Psoas muscle (tissue), 8 donors: Measurements from ENCODE around the gene JOSD1. TPM values are rescaled to one million over a fixed set of nuclear protein-coding genes. Genes with fewer than 3 reads are reported as not detected.

Experiments
- ATAC-seq, 4 donors: fragments of 200-7000 bp; cut with Tn5 transposase; one replicate each; pipeline ENCODE4 v1.9.1; 2020; ENCODE audit warnings: moderate library complexity in 3 of 4, mild to moderate bottlenecking in 2 of 4
- DNase-seq, 2 donors: peaks; one replicate each; pipeline ENCODE4 v3.0.0-alpha.2; 2020
- H3K27ac ChIP-seq: fragments of 200-600 bp; one replicate; pipeline ENCODE4 v1.8.0; 2022
- H3K27me3 ChIP-seq, 3 donors: fragments of 200-600 bp in 1 of 3; one replicate each; pipeline versions ENCODE4 v1.6.1 to v1.8.0; 2013 to 2022; ENCODE audit warnings: low read length in 2 of 3, mild to moderate bottlenecking in 2 of 3, moderate library complexity in 1 of 3; ENCODE audit not compliant: insufficient read depth in 3 of 3
- H3K36me3 ChIP-seq, 2 donors: fragments of 200-600 bp in 1 of 2; one replicate each; pipeline versions ENCODE4 v1.6.1 to v1.8.0; 2013 to 2022; ENCODE audit warnings: low read depth in 1 of 2, mild to moderate bottlenecking in 1 of 2, moderate library complexity in 1 of 2; ENCODE audit not compliant: insufficient read depth in 1 of 2
- H3K4me1 ChIP-seq: fragments of 200-600 bp; one replicate; pipeline ENCODE4 v1.8.0; 2022
- H3K4me3 ChIP-seq: fragments of 200-600 bp; one replicate; pipeline ENCODE4 v1.8.0; 2022; ENCODE audit warnings: mild to moderate bottlenecking
- H3K9me3 ChIP-seq: fragments of 200-600 bp; one replicate; pipeline ENCODE4 v1.8.0; 2022
- WGBS, 3 donors: extraction: QIAGEN DNeasy Blood & Tissue Kit; methylation state at CpG; one replicate each; pipeline versions ENCODE4 v1.1.6 to v1.1.7; 2013; 5-methylcytosine and 5-hydroxymethylcytosine counted together
- intact Hi-C, 2 donors: fragments of 100-400 bp; cut with DNase I; formaldehyde crosslinking; loops; one replicate each; pipeline versions ENCODE4 v1.11.0 to v1.14.2; 2022
- long read RNA-seq, 2 donors: library from polyadenylated mRNA; unstranded; transcript quantifications; one replicate each; pipeline ENCODE4 v2.0.0, GENCODE V29; 2021
- polyA plus RNA-seq, 3 donors: library from polyadenylated mRNA; stranded (reverse); fragments of 200-250 nt; gene quantifications; one replicate each; pipeline ENCODE4 v1.2.3, GENCODE V29; 2013
- total RNA-seq, 4 donors: library from RNA; stranded (reverse); fragmentation: NEBNext Ultra II Directional in 2 of 4; extraction: Animal tissue kit (Norgen Biotek cat#: 25700) in 2 of 4; gene quantifications; one replicate each; pipeline versions ENCODE4 v1.2.1 to v1.2.4, GENCODE V29; 2021 to 2023
- TF ChIP-seq, protein P1 (sequence below): fragments of 200-600 bp; IDR thresholded peaks from one replicate; pipeline ENCODE4 v1.8.0; 2022; ENCODE audit warnings: antibody characterized with exemption
- donor health status: healthy with polysubstance abuse.
- donor health status: DM: no; HTN: no; CAD: no; lungs with moderate emphysema.
- donor health status: Bipolar disorder and iron deficiency.
- donor health status: healthy.
- donor health status: DM: yes; HTN: yes; CAD: no.
- donor health status: DM: no; HTN: no; CAD: no.
- donor health status: DM: no; HTN: no; CAD: no.
- donor health status: DM: yes; HTN: yes; CAD: no.

The JOSD1 gene
- 10 to 100 TPM; 16.7 to 27.6 (median 24.4) TPM for total RNA-seq
- 10 to 100 TPM; 14.3 to 58.5 (median 37.5) TPM for polyA plus RNA-seq
- long read RNA-seq, donor 1, transcript JOSD1-207 (2 exons, 467 nt), result major isoform, 16 of 25 reads
- long read RNA-seq, donor 1, partial matches to known transcripts, result 0 of 25 reads
- long read RNA-seq, donor 1, other reads (novel, unspliced or antisense), result 8 of 25 reads
- long read RNA-seq, donor 2, transcript JOSD1-207 (2 exons, 467 nt), result major isoform, 34 of 44 reads
- long read RNA-seq, donor 2, partial matches to known transcripts, result 2 of 44 reads
- long read RNA-seq, donor 2, other reads (novel, unspliced or antisense), result 6 of 44 reads

DNA sequence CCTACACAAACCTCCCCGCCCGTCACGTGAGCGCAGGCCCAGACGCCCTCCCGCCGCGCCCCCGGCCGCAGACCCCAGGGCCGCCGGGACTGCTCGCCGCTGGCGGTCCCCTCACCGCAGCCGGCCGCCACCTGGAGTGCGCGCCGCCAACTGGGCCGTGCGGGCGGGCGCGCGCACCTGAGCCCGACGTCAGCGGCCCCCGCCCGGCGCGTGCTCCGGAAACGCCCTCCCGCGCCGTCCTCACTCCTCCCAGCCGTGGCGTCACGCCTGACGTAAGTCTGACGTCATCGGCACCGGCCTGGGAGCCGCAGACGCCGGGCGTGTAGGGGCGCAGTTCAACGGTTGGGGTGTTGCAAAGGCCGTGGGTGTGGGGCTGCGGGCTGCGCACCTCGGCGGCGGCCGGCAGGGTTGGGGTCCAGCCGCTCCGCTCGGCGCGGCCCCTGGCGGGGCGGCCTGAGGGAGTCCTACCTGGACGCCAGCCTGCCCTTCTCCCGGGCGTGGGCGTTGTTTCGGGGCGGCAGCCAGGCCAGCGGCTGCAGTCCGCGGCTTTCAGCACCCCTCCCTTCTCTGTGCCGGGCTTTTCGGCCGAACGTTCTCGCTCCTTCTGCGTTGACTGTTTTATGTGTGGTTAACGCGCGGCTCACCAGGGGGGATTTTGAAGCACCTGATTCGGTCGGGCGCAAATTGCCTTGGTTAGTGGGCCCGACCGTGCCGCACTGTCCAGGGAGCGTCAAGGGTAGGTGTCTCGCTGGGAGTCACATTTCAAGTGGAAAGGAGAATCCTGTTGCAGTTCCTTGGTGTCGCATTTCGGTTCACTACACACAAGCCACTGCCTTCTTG is at the start of gene JOSD1:
TSS of gene JOSD1 (minus strand) at position 155 of the 840 bp plus-strand sequence. CDS start 956 bp downstream, outside the sequence.
- H3K36me3 ChIP-seq, result peaks cover 4 to 21% of the 10 kb centered on the region in 2 donors
- 1% methylated on average over 55 to 94 of the region's 94 CpGs for WGBS, 3 donors
- peak within 1 kb of the TSS; percentile 98 for H3K27ac ChIP-seq
- peaks cover 52% of the 10 kb centered on the region for H3K4me1 ChIP-seq
- DNase-seq, result peak; percentile 95 to 97
- H3K27me3 ChIP-seq, result no peaks in the 10 kb centered on the region
- H3K4me3 ChIP-seq, result peak within 1 kb of the TSS; percentile 94
- intact Hi-C loops, result no loop called here
- H3K9me3 ChIP-seq, result no peaks in the 10 kb centered on the region
- TF ChIP-seq, protein P1, sequence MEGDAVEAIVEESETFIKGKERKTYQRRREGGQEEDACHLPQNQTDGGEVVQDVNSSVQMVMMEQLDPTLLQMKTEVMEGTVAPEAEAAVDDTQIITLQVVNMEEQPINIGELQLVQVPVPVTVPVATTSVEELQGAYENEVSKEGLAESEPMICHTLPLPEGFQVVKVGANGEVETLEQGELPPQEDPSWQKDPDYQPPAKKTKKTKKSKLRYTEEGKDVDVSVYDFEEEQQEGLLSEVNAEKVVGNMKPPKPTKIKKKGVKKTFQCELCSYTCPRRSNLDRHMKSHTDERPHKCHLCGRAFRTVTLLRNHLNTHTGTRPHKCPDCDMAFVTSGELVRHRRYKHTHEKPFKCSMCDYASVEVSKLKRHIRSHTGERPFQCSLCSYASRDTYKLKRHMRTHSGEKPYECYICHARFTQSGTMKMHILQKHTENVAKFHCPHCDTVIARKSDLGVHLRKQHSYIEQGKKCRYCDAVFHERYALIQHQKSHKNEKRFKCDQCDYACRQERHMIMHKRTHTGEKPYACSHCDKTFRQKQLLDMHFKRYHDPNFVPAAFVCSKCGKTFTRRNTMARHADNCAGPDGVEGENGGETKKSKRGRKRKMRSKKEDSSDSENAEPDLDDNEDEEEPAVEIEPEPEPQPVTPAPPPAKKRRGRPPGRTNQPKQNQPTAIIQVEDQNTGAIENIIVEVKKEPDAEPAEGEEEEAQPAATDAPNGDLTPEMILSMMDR, result no peak
- peak; percentile 67 to 71 (median 69) for ATAC-seq

DNA sequence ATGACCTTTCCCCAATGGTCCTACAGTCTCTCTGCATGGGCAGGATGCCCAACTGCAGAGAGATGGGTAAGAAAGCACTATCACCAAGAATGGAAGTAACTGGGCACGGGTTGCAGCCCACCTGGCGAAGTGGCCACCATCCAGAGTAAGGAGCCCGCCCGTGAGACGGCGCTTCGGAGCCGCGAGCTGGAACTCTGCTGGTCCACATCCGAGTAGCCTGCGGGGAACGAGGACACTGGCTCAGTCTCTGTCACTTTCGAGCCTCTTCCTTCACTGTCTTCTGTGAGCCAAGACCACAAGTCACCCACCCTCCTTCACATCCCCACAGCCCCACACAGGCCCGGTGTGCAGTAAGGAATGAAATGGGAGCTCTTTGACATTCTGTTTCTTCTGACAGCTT is 49.4 kb upstream of the JOSD1 start:
- Histone ChIP-seq H3K27me3 (no peaks in the 10 kb centered on the region), H3K4me1 (peaks cover 45% of the 10 kb centered on the region), H3K27ac (peak overlapping the region; percentile 97), H3K4me3 (no peak overlapping the region), H3K9me3 (no peaks in the 10 kb centered on the region), H3K36me3 (peaks cover 7 to 86% of the 10 kb centered on the region in 2 donors)
- ATAC-seq, result no peak
- DNase-seq, result no peak
- 78 to 90% (median 82%) methylated on average over 14 of the region's 14 CpGs for WGBS, 3 donors
- intact Hi-C loops, result no loop called here
- TF ChIP-seq, protein P1, result no peak

DNA sequence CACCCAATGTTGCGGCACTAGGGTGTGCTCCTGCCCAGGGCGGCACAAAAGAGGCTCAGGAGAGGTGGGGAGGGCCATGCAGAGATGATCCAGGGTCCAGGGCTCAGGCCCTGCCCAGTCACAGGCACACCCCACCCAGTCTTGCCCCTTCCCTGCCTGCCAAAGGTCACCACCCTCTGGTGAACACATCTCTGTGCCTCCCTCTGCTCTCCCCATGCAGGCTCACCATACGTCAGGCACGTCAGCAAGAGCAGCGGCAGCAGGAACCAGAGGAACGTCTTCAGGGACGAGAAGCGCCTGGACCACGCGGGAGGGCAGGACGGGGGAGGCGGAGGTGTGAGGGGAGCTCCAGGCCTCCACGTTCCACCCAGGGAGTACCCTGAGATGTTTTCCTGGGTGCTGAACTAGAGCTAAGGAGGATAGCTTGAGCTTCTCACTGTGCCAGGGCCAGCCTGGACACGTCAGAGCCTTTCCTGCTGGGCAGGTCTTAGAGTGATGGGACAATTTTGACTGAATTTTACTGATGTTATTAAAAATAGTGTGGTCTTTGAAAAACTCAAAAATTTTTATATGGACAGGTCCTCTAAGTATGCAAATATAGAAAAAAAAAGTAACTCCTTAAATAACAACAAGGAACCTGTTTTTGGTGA is 47.9 kb upstream of the JOSD1 start:
- Histone ChIP-seq H3K27me3 (no peaks in the 10 kb centered on the region), H3K4me1 (peaks cover 33% of the 10 kb centered on the region), H3K36me3 (peaks cover 7 to 98% of the 10 kb centered on the region in 2 donors), H3K4me3 (no peak overlapping the region), H3K27ac (no peak overlapping the region), H3K9me3 (no peaks in the 10 kb centered on the region)
- intact Hi-C loops, result no loop called here
- WGBS, 3 donors, result 82 to 85% (median 83%) methylated on average over 14 of the region's 14 CpGs
- TF ChIP-seq, protein P1, result no peak
- ATAC-seq (no peak), DNase-seq (no peak)

DNA sequence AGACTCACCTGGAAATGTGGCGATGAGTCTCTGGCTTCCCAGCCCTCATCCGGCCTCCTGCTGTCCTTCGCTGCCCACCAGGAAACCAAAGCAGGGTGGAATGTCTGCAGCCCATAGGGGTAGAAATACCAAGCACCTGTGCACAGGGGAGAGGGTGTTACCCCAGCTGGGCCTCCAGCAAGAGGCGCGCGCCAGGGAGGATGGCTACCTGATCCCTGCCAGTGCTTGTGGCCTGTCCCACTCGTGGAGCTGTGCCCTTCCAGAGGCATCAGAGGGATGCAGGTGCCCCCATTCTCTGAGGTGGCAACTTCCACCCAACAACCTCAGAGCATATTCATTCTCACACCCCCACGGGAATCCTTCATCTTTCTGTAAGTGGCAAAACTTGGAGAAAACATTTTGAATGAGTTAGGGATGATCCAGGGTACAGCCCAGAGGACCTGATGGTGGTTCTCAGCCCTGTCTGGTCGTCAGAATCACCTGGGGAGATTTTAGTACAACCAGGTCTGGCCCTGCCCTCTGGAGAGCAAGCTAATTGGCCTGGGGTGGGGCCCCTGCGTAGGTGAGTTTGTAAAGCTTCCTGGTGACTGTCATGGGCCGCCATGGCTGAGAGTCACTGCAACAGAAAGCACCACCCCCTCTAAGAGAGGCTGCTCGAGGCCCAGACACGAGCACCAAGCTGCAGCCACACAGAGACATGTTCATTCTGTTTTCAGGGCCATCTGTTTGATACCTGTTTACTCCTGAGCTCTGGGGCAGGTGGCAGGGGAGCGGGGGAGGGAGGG is 45.1 kb upstream of the JOSD1 start:
- intact Hi-C loops, result no loop called here
- WGBS, 3 donors, result 90 to 91% (median 90%) methylated on average over 14 of the region's 14 CpGs
- Histone ChIP-seq H3K36me3 (peaks cover 9 to 99% of the 10 kb centered on the region in 2 donors), H3K27ac (no peak overlapping the region), H3K4me3 (no peak overlapping the region), H3K4me1 (peaks cover 6% of the 10 kb centered on the region), H3K27me3 (no peaks in the 10 kb centered on the region), H3K9me3 (no peaks in the 10 kb centered on the region)
- TF ChIP-seq, protein P1, result no peak
- DNase-seq, result no peak
- ATAC-seq, result no peak
